CD4-positive, alpha-beta T cell treated with Interferon gamma for 1 hour (primary cell): Measurements from ENCODE around the gene PRUNE1.

Source experiments
- DNase-seq: peaks from one replicate; pipeline ENCODE4 v3.0.0-alpha.2; 2020

The PRUNE1 gene

GRCh38 chr1:151054971-151055547 is 46.8 kb downstream of the PRUNE1 start:
- DNase-seq, result no peak

GRCh38 chr1:151055581-151055980 is 47.3 kb downstream of the PRUNE1 start:
- DNase-seq, result no peak

DNA sequence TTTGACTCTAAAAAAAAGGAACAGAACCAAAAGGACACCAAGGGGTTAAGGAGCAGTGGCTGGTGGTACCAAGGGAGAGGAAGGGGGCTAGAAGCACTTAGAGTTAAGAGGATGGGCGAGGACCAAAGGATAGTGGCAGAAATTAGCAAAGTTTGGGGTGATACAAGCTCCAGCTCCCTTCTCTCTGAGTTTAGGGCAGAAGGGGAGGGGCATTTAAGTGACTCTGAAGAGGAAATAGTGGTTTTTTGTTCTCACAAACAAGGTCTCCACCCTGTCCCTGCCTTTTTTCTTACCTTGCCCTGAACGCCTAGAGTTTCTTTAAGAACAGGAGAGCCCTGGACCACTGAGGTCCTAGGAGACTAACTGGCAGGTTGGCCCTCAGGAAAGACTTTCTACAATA is 47.9 kb downstream of the PRUNE1 start:
- DNase-seq, result peak; percentile 23

DNA sequence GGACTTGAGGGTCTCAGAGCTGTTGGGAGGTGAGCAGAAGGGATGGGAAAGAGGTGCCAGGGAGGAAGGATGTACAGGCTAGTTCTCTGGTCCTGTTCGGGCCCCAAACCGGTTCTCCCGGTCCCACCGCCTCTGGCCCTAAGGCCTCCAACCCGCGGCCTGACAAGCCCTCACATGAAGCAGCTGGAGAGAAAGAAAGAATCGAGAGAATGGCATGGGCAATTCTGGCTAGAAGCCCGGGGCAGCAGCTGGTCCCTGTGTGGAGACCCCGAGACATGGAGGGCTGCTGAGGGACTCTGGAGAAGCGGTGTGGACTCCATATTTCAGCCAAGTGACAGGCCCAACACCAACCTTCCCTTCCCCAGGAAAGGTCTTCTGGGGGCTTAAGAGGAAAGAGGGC is 50.4 kb downstream of the PRUNE1 start:
- DNase-seq, result no peak

DNA sequence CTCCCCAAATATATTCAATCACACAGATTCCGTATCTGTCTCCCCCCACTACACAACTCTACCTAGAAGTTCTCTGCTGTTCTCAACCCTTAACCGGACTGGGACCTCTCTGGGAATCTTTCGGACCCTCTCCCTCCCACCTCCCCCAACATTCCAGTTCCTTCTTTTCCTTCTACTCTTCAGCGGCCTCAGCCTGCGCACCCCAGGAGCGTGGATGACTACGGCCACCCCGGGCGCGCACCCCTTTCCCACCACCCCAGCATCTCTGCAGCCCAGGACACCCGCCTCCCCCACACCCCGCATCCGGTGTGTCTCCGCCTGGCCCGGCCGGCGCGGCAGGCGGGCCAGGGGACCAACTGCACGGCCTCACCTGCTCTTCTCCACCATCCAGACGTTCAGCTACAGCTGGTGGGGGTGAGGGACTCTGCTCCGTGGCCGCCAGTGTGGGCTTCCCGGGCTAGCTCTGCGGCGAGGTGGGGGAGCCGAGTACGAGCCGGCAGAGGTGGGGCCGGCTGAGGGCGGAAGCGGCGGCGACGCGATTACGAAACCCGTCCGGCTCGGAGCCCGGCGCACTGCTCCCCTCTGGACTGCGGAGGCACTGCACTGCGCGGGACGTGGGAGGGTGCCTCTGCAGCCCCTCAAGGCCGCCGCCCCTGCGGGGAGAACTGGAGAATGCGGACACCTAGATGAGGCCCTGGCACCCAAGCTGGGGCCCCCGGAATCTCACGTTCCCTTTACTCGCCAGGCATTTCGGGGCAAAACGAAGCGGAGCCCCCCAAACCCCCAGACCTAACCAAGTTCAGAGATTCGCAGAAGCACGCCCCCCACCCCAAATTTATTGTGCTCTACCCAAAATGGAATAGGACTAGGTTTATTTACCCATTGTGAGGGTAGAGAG is 51.1 kb downstream of the PRUNE1 start, which contains the start of gene CDC42SE1:
Gene CDC42SE1, minus strand, starts transcription at position 514 of the 898 bp plus-strand sequence. CDS start 3,892 bp downstream, outside the sequence.
- peak; percentile 87 for DNase-seq

GRCh38 chr1:151060007-151060656 is 51.9 kb downstream of the PRUNE1 start, which contains the start of gene MLLT11:
Gene MLLT11 (plus strand): TSS chr1:151060397. CDS start chr1:151067225, 6,828 bp downstream.
- no peak for DNase-seq

DNA sequence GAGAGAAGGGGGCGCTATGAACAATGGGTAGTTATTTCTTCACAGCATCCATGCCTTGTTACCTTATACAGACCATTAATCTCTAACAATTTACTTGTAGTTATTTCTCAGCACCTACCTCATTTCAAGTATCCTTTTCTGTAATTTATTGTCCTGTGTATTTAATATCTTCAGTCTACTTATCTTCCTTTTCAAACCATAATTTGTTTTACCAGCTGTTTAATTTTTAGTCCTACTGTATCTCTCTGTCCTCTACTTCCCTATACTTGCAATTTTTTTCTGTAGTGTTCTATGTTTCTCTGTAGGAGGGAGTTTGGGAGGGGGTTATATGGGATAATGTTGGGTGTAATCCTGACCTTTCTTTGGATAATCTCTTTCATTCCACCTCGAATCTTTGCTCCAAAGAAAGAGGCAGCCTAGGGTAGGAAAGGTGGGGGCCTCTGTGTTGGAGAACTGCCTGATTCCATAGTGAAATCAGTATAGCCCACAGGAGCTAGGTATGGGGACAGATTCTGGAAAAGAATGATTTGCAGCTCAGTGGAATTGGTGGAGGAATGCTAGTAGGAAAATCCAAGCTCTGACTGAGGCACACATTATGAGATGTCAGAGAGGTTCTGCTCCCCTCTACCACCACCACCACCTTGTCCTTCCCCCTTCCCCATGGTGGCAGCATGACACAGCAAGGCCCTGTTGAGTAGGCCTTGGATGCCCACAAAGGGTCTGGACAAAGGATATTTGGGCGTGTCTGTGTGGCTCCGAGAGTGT is 52.6 kb downstream of the PRUNE1 start:
- DNase-seq, result no peak

GRCh38 chr1:151061704-151062103 is 53.5 kb downstream of the PRUNE1 start:
- DNase-seq, result no peak

- DNase-seq, result no peak
Observed at GRCh38 chr1:151062741-151063371, 54.6 kb downstream of the PRUNE1 start.

GRCh38 chr1:151065089-151065645 is 56.9 kb downstream of the PRUNE1 start:
- DNase-seq, result no peak

- no peak for DNase-seq
Observed at GRCh38 chr1:151067185-151067584, 58.9 kb downstream of the PRUNE1 start.

GRCh38 chr1:151069103-151069486 is 60.8 kb downstream of the PRUNE1 start:
- no peak for DNase-seq

GRCh38 chr1:151070474-151071276 is 62.4 kb downstream of the PRUNE1 start, which contains the start of gene GABPB2:
Gene GABPB2 (plus strand): TSS chr1:151070761. CDS start chr1:151088190, 17,429 bp downstream.
- peak; percentile 87 for DNase-seq

DNA sequence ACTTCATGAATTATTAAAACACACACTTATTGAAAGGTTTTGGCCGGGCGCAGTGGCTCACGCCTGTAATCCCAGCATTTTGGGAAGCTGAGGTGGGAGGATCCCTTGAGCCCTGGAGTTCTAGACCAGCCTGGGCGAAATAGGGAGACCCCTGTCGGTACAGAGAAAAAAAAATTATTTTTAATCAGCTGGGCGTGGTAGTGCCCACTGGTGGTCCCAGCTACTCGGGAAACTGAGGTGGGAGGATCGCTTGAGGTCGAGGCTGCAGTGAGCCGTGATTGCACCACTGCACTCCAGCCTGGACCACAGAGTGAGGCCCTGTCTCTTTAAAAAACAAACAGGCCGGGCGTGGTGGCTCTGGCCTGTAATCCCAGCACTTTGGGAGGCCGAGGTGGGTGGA is 64.0 kb downstream of the PRUNE1 start:
- no peak for DNase-seq
